A673 (cell line): Measurements from ENCODE around the gene C1QTNF5. TPM values are rescaled to one million over a fixed set of nuclear protein-coding genes. Genes with fewer than 3 reads are reported as not detected.

Experiments used
- BruUV-seq: library from RNA; stranded (reverse); fragments of 400-500 nt; replicated peaks from 2 replicates; lab custom pipeline; 2021; lab: Mats Ljungman, UMichigan
- CTCF ChIA-PET: fragments of 300-600 bp; sonication (Branson Sonifier 250); formaldehyde crosslinking; loops from one replicate; lab custom pipeline; 2022; ENCODE audit warnings: antibody characterized with exemption; lab: Charles Lee
- POLR2A ChIA-PET: fragments of 300-600 bp; sonication (Branson Sonifier 250); formaldehyde crosslinking; loops from one replicate; lab custom pipeline; 2022; ENCODE audit warnings: antibody characterized with exemption; ENCODE audit not compliant: low non-redundant PET; lab: Charles Lee
- DNase-seq: peaks from one replicate; pipeline ENCODE4 v3.0.0-alpha.2; 2015; ENCODE audit warnings: low spot score
- H3K27ac ChIP-seq: fragments of 200-600 bp; sonication (generic); 2 replicates; pipeline ENCODE4 v1.5.1; 2016; ENCODE audit warnings: mixed run types, low read depth, mild to moderate bottlenecking, mixed read lengths, antibody characterized with exemption, low read length; ENCODE audit not compliant: poor library complexity, severe bottlenecking
- H3K27me3 ChIP-seq: fragments of 200-600 bp; sonication (generic); replicated peaks from 2 replicates; pipeline ENCODE4 v1.6.1; 2017; ENCODE audit warnings: mixed run types, low read depth, mild to moderate bottlenecking, mixed read lengths, antibody characterized with exemption, low read length; ENCODE audit not compliant: insufficient read depth, poor library complexity
- H3K36me3 ChIP-seq: fragments of 200-600 bp; sonication (generic); 2 replicates; pipeline ENCODE4 v1.6.1; 2016; ENCODE audit warnings: mixed run types, mild to moderate bottlenecking, mixed read lengths, antibody characterized with exemption, low read length; ENCODE audit not compliant: insufficient read depth, poor library complexity, severe bottlenecking
- H3K4me1 ChIP-seq: fragments of 200-600 bp; sonication (generic); 2 replicates; pipeline ENCODE4 v1.6.1; 2017; ENCODE audit warnings: mixed run types, mild to moderate bottlenecking, mixed read lengths, antibody characterized with exemption, low read length; ENCODE audit not compliant: insufficient read depth, poor library complexity, severe bottlenecking
- H3K4me3 ChIP-seq: fragments of 200-600 bp; sonication (generic); 2 replicates; pipeline ENCODE4 v1.5.1; 2016; ENCODE audit warnings: low read depth, mixed run types, mild to moderate bottlenecking, mixed read lengths, low read length; ENCODE audit not compliant: poor library complexity, severe bottlenecking
- H3K9me3 ChIP-seq: fragments of 200-600 bp; sonication (generic); 2 replicates; pipeline ENCODE4 v1.6.1; 2016; ENCODE audit warnings: mixed run types, low read depth, mild to moderate bottlenecking, mixed read lengths, antibody characterized with exemption, low read length; ENCODE audit not compliant: poor library complexity, severe bottlenecking
- EZH2 ChIP-seq: fragments of 200-600 bp; sonication (generic); IDR thresholded peaks from 2 replicates; pipeline ENCODE4 v1.6.1; 2017; ENCODE audit warnings: borderline replicate concordance, low read depth, mild to moderate bottlenecking, mixed read lengths, antibody characterized with exemption, low read length; ENCODE audit not compliant: poor library complexity, severe bottlenecking
- intact Hi-C: fragments of 100-400 bp; cut with micrococcal nuclease; formaldehyde crosslinking; loops from one replicate; pipeline ENCODE4 v1.10.0; 2022; ENCODE audit not compliant: unreplicated experiment
- total RNA-seq: library from RNA; stranded (reverse); gene quantifications from 2 replicates; pipeline ENCODE4 v1.2.3, GENCODE V29; 2021
- TF ChIP-seq, protein P1 (sequence below): fragments of 300-800, 200-600 bp; sonication (generic); conservative IDR thresholded peaks from 2 replicates; pipeline ENCODE4 v1.5.1; 2017; ENCODE audit warnings: low read depth, mild to moderate bottlenecking, antibody characterized with exemption, low read length, moderate library complexity, mixed read lengths

C1QTNF5 gene
- total RNA-seq, 1 experiment from 2014 or later: not detected

- Histone ChIP-seq H3K27me3 (no peaks in the 10 kb centered on the region), H3K27ac (no peak overlapping the region), H3K4me1 (peaks cover 4% of the 10 kb centered on the region), H3K9me3 (no peaks in the 10 kb centered on the region), H3K36me3 (no peaks in the 10 kb centered on the region), H3K4me3 (no peak overlapping the region)
- BruUV-seq: no TSS peak
- CTCF ChIA-PET: no interaction called here
- no peak for TF ChIP-seq EZH2
- TF ChIP-seq, protein P1, sequence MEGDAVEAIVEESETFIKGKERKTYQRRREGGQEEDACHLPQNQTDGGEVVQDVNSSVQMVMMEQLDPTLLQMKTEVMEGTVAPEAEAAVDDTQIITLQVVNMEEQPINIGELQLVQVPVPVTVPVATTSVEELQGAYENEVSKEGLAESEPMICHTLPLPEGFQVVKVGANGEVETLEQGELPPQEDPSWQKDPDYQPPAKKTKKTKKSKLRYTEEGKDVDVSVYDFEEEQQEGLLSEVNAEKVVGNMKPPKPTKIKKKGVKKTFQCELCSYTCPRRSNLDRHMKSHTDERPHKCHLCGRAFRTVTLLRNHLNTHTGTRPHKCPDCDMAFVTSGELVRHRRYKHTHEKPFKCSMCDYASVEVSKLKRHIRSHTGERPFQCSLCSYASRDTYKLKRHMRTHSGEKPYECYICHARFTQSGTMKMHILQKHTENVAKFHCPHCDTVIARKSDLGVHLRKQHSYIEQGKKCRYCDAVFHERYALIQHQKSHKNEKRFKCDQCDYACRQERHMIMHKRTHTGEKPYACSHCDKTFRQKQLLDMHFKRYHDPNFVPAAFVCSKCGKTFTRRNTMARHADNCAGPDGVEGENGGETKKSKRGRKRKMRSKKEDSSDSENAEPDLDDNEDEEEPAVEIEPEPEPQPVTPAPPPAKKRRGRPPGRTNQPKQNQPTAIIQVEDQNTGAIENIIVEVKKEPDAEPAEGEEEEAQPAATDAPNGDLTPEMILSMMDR: no peak
- DNase-seq: no peak
- intact Hi-C loops: no loop called here
- POLR2A ChIA-PET: no interaction called here
These were observed 30.0 kb downstream of the C1QTNF5 start for GRCh38 chr11:119310682-119311052.

GRCh38 chr11:119309953-119310681 is 30.6 kb downstream of the C1QTNF5 start:
- CTCF ChIA-PET: no interaction called here
- no TSS peak for BruUV-seq

DNA sequence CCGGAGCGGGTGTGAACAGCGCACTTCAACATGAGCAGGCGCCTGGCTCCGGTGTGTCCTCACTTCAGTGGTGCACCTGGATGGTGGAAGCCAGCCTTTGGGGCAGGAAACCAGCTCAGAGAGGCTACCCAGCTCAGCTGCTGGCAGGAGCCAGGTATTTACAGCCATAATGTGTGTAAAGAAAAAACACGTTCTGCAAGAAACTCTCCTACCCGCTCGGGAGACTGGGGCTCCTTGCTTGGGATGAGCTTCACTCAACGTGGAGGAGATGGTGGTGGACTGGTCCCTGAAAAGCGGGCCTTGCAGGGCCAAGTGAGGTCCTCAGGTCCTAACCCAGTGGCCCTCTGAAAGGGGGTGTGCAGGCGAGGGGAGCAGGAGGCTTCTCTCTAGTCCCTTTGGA is 31.3 kb downstream of the C1QTNF5 start:
- no peaks in the 10 kb centered on the region for H3K36me3 ChIP-seq
- intact Hi-C loops: no loop called here
- ChIA-PET CTCF (no interaction called here), POLR2A (no interaction called here)
- TF ChIP-seq, protein P1: no peak
- no peak for TF ChIP-seq EZH2
- BruUV-seq: no TSS peak
- H3K4me3 ChIP-seq: no peak overlapping the region
- no peaks in the 10 kb centered on the region for H3K27me3 ChIP-seq
- H3K4me1 ChIP-seq: no peaks in the 10 kb centered on the region
- H3K27ac ChIP-seq: no peak overlapping the region
- no peak for DNase-seq
- H3K9me3 ChIP-seq: no peaks in the 10 kb centered on the region

More at GRCh38 chr11:119309953-119310681, 30.6 kb downstream of the C1QTNF5 start:
- Histone ChIP-seq H3K27ac (no peak overlapping the region), H3K4me3 (no peak overlapping the region), H3K36me3 (no peaks in the 10 kb centered on the region), H3K27me3 (no peaks in the 10 kb centered on the region), H3K4me1 (no peaks in the 10 kb centered on the region), H3K9me3 (no peaks in the 10 kb centered on the region)
- no peak for DNase-seq
- TF ChIP-seq, protein P1: no peak
- TF ChIP-seq EZH2: no peak
- POLR2A ChIA-PET: no interaction called here
- intact Hi-C loops: no loop called here
